Trophoblast cell (in vitro differentiated cells and primary cell): ENCODE measurements around the gene CLTCL1.

Experiments
- DNase-seq, 2 donors: peaks; one replicate each; pipeline ENCODE4 v3.0.0-alpha.2; 2016
- H2AFZ ChIP-seq: 2 replicates; pipeline ENCODE4 v1.6.1; 2013; ENCODE audit warnings: low read length, moderate library complexity, mild to moderate bottlenecking; ENCODE audit not compliant: insufficient read depth, poor library complexity
- H2AK5ac ChIP-seq: 2 replicates; pipeline ENCODE4 v1.6.1; 2013; ENCODE audit warnings: mild to moderate bottlenecking, low read length
- H2BK120ac ChIP-seq: 2 replicates; pipeline ENCODE4 v1.6.1; 2013; ENCODE audit warnings: low read length, mild to moderate bottlenecking, moderate library complexity; ENCODE audit not compliant: insufficient read depth, poor library complexity
- H2BK12ac ChIP-seq: 2 replicates; pipeline ENCODE4 v1.6.1; 2013; ENCODE audit warnings: mild to moderate bottlenecking, low read length, moderate library complexity
- H2BK5ac ChIP-seq: 2 replicates; pipeline ENCODE4 v1.6.1; 2013; ENCODE audit warnings: low read length, low read depth, moderate library complexity, mild to moderate bottlenecking; ENCODE audit not compliant: poor library complexity
- H3K14ac ChIP-seq: 2 replicates; pipeline ENCODE4 v1.6.1; 2013; ENCODE audit warnings: mild to moderate bottlenecking, low read length
- H3K18ac ChIP-seq: 2 replicates; pipeline ENCODE4 v1.6.1; 2013; ENCODE audit warnings: mild to moderate bottlenecking, low read length
- H3K23ac ChIP-seq: 2 replicates; pipeline ENCODE4 v1.6.1; 2013; ENCODE audit warnings: low read length
- H3K27ac ChIP-seq: 2 replicates; pipeline ENCODE4 v1.5.1; 2013; ENCODE audit warnings: low read depth, mild to moderate bottlenecking, inconsistent platforms, low read length, moderate library complexity
- H3K27me3 ChIP-seq: 2 replicates; pipeline ENCODE4 v1.6.1; 2013; ENCODE audit warnings: inconsistent platforms, mild to moderate bottlenecking, low read length, moderate library complexity; ENCODE audit not compliant: insufficient read depth
- H3K36me3 ChIP-seq, 2 experiments: 1 replicate in 1 of 2; 2 replicates in 1 of 2; pipeline ENCODE4 v1.6.1; 2013; ENCODE audit warnings: low read length in 2 of 2, mild to moderate bottlenecking in 2 of 2, moderate library complexity in 1 of 2; ENCODE audit not compliant: insufficient read depth in 2 of 2, control insufficient read depth in 1 of 2
- H3K4ac ChIP-seq: 2 replicates; pipeline ENCODE4 v1.6.1; 2013; ENCODE audit warnings: low read depth, mild to moderate bottlenecking, low read length, moderate library complexity
- H3K4me1 ChIP-seq, 2 experiments: 1 replicate in 1 of 2; 2 replicates in 1 of 2; pipeline ENCODE4 v1.6.1; 2013; ENCODE audit warnings: low read length in 2 of 2, mild to moderate bottlenecking in 2 of 2, moderate library complexity in 1 of 2; ENCODE audit not compliant: insufficient read depth in 2 of 2, control insufficient read depth in 1 of 2
- H3K4me2 ChIP-seq: 2 replicates; pipeline ENCODE4 v1.6.1; 2013; ENCODE audit warnings: inconsistent platforms, mild to moderate bottlenecking, low read length, moderate library complexity
- H3K4me3 ChIP-seq: 2 replicates; pipeline ENCODE4 v1.5.1; 2013; ENCODE audit warnings: mild to moderate bottlenecking, low read depth, low read length, inconsistent platforms
- H3K79me1 ChIP-seq: one replicate; pipeline ENCODE4 v1.6.1; 2013; ENCODE audit warnings: low read length
- H3K79me2 ChIP-seq: 2 replicates; pipeline ENCODE4 v1.6.1; 2013; ENCODE audit warnings: low read length, mild to moderate bottlenecking; ENCODE audit not compliant: control insufficient read depth, insufficient read depth, poor library complexity
- H3K9ac ChIP-seq: 2 replicates; pipeline ENCODE4 v1.6.1; 2013; ENCODE audit warnings: mild to moderate bottlenecking, low read length
- H3K9me3 ChIP-seq: 2 replicates; pipeline ENCODE4 v1.6.1; 2013; ENCODE audit warnings: low read depth, mild to moderate bottlenecking, control low read depth, inconsistent platforms, low read length; ENCODE audit not compliant: insufficient read depth
- H4K12ac ChIP-seq: 2 replicates; pipeline ENCODE4 v1.6.1; 2013; ENCODE audit warnings: low read depth, mild to moderate bottlenecking, low read length, moderate library complexity
- H4K8ac ChIP-seq: 2 replicates; pipeline ENCODE4 v1.6.1; 2013; ENCODE audit warnings: low read depth, mild to moderate bottlenecking, low read length, moderate library complexity
- H4K91ac ChIP-seq: one replicate; pipeline ENCODE4 v1.6.1; 2013; ENCODE audit warnings: low read depth, mild to moderate bottlenecking, low read length, moderate library complexity
- WGBS: extraction: QIAGEN DNeasy Blood & Tissue Kit; methylation state at CpG from one replicate; pipeline ENCODE4 v1.1.7; 2013; ENCODE audit warnings: missing lambda C conversion rate; ENCODE audit not compliant: insufficient read length, insufficient coverage; ENCODE audit errors: extremely low coverage; 5-methylcytosine and 5-hydroxymethylcytosine counted together

Gene CLTCL1

GRCh38 chr22:19136915-19137314, 154.6 kb downstream of the CLTCL1 start:
- Histone ChIP-seq H3K79me2 (no peaks in the 10 kb centered on the region), H2AK5ac (no peak overlapping the region), H2BK5ac (no peak overlapping the region), H3K36me3 (peaks cover 75 to 81% of the 10 kb centered on the region in 2 experiments), H4K8ac (no peak overlapping the region), H3K27me3 (no peaks in the 10 kb centered on the region), H2BK12ac (no peak overlapping the region), H3K4ac (no peak overlapping the region), H3K14ac (no peak overlapping the region), H3K4me2 (no peak overlapping the region), H3K4me1 (no peaks in the 10 kb centered on the region), H4K91ac (no peak overlapping the region), H2BK120ac (no peak overlapping the region), H3K9me3 (peaks cover 5% of the 10 kb centered on the region), H3K79me1 (no peaks in the 10 kb centered on the region), H3K23ac (no peak overlapping the region), H3K9ac (no peak overlapping the region), H3K27ac (no peak overlapping the region), H3K4me3 (no peak overlapping the region), H2AFZ (no peak overlapping the region), H4K12ac (no peak overlapping the region), H3K18ac (no peak overlapping the region)
- no CpG with 5 or more reads among the region's 10 CpGs for WGBS
- DNase-seq = no peak

- no peak overlapping the region for H4K8ac ChIP-seq
- no peak overlapping the region for H3K14ac ChIP-seq
- no peak overlapping the region for H3K9ac ChIP-seq
- no CpG with 5 or more reads among the region's 18 CpGs for WGBS
- no peaks in the 10 kb centered on the region for H3K27me3 ChIP-seq
- H2AK5ac ChIP-seq = no peak overlapping the region
- no peak overlapping the region for H3K27ac ChIP-seq
- H2AFZ ChIP-seq = no peak overlapping the region
- H2BK120ac ChIP-seq = no peak overlapping the region
- H2BK12ac ChIP-seq = no peak overlapping the region
- no peaks in the 10 kb centered on the region for H3K4me1 ChIP-seq
- H3K36me3 ChIP-seq = peaks cover 69% of the 10 kb centered on the region in 2 experiments
- no peak overlapping the region for H2BK5ac ChIP-seq
- H3K4me3 ChIP-seq = no peak overlapping the region
- H3K79me2 ChIP-seq = no peaks in the 10 kb centered on the region
- H4K12ac ChIP-seq = no peak overlapping the region
- DNase-seq = no peak
- H3K4ac ChIP-seq = no peak overlapping the region
- H3K79me1 ChIP-seq = no peaks in the 10 kb centered on the region
- H3K4me2 ChIP-seq = no peak overlapping the region
- no peak overlapping the region for H3K23ac ChIP-seq
- no peak overlapping the region for H3K18ac ChIP-seq
- H4K91ac ChIP-seq = no peak overlapping the region
- H3K9me3 ChIP-seq = peaks cover 5% of the 10 kb centered on the region
These were observed 156.6 kb downstream of the CLTCL1 start for GRCh38 chr22:19134874-19135273.

GRCh38 chr22:19134176-19134831, 157.2 kb downstream of the CLTCL1 start:
- Histone ChIP-seq H2BK120ac (no peak overlapping the region), H3K27ac (no peak overlapping the region), H3K9ac (no peak overlapping the region), H4K12ac (no peak overlapping the region), H2AK5ac (no peak overlapping the region), H3K79me2 (no peaks in the 10 kb centered on the region), H3K4ac (no peak overlapping the region), H3K4me2 (no peak overlapping the region), H2BK12ac (no peak overlapping the region), H2BK5ac (no peak overlapping the region), H3K4me3 (no peak overlapping the region), H3K27me3 (no peaks in the 10 kb centered on the region), H3K4me1 (no peaks in the 10 kb centered on the region), H3K36me3 (peaks cover 63 to 64% of the 10 kb centered on the region in 2 experiments), H3K18ac (no peak overlapping the region), H3K79me1 (no peaks in the 10 kb centered on the region), H4K91ac (no peak overlapping the region), H3K9me3 (peaks cover 4% of the 10 kb centered on the region), H3K14ac (no peak overlapping the region), H2AFZ (no peak overlapping the region), H3K23ac (no peak overlapping the region), H4K8ac (no peak overlapping the region)
- WGBS = no CpG with 5 or more reads among the region's 21 CpGs
- no peak for DNase-seq

GRCh38 chr22:19133561-19133960, 158.0 kb downstream of the CLTCL1 start:
- no peaks in the 10 kb centered on the region for H3K4me1 ChIP-seq
- no peak overlapping the region for H3K4me3 ChIP-seq
- no peak overlapping the region for H3K18ac ChIP-seq
- WGBS = no CpG with 5 or more reads among the region's 13 CpGs
- H2BK120ac ChIP-seq = no peak overlapping the region
- no peak overlapping the region for H3K9ac ChIP-seq
- H3K36me3 ChIP-seq = peaks cover 56% of the 10 kb centered on the region in 2 experiments
- no peak overlapping the region for H3K14ac ChIP-seq
- H4K91ac ChIP-seq = no peak overlapping the region
- H2AFZ ChIP-seq = no peak overlapping the region
- H4K12ac ChIP-seq = no peak overlapping the region
- no peaks in the 10 kb centered on the region for H3K79me1 ChIP-seq
- H2BK5ac ChIP-seq = no peak overlapping the region
- H3K27ac ChIP-seq = no peak overlapping the region
- no peak overlapping the region for H3K4ac ChIP-seq
- H2AK5ac ChIP-seq = no peak overlapping the region
- H3K23ac ChIP-seq = no peak overlapping the region
- H2BK12ac ChIP-seq = no peak overlapping the region
- DNase-seq = no peak
- H3K9me3 ChIP-seq = peaks cover 3% of the 10 kb centered on the region
- H3K27me3 ChIP-seq = no peaks in the 10 kb centered on the region
- H3K4me2 ChIP-seq = no peak overlapping the region
- H3K79me2 ChIP-seq = no peaks in the 10 kb centered on the region
- no peak overlapping the region for H4K8ac ChIP-seq
